Duodenal mucosa (tissue), 2 donors: ENCODE results near the gene TMEM11.

Experiments used
- H3K27ac ChIP-seq: one replicate; pipeline ENCODE4 v1.7.0; 2013; ENCODE audit warnings: low read depth, low read length
- H3K27me3 ChIP-seq, 2 donors: one replicate each; pipeline ENCODE4 v1.7.0; 2013; ENCODE audit warnings: low read length in 2 of 2, control low read depth in 1 of 2; ENCODE audit not compliant: insufficient read depth in 2 of 2, control insufficient read depth in 1 of 2
- H3K36me3 ChIP-seq, 2 donors: one replicate each; pipeline ENCODE4 v1.7.0; 2013; ENCODE audit warnings: low read length in 2 of 2, control low read depth in 1 of 2; ENCODE audit not compliant: insufficient read depth in 2 of 2, control insufficient read depth in 1 of 2
- H3K4me1 ChIP-seq, 2 donors: one replicate each; pipeline ENCODE4 v1.7.0; 2013; ENCODE audit warnings: low read length in 2 of 2, control low read depth in 1 of 2; ENCODE audit not compliant: insufficient read depth in 2 of 2, control insufficient read depth in 1 of 2
- H3K4me3 ChIP-seq, 2 donors: one replicate each; pipeline ENCODE4 v1.7.0; 2013; ENCODE audit warnings: low read length in 2 of 2, low read depth in 1 of 2
- H3K9ac ChIP-seq, 2 donors: one replicate each; pipeline ENCODE4 v1.7.0; 2013; ENCODE audit warnings: low read length in 2 of 2, low read depth in 1 of 2
- H3K9me3 ChIP-seq, 2 donors: one replicate each; pipeline ENCODE4 v1.7.0; 2013; ENCODE audit warnings: low read length in 2 of 2, control low read depth in 1 of 2; ENCODE audit not compliant: control insufficient read depth in 1 of 2

The TMEM11 gene

GRCh38 chr17:21249920-21250703 is 36.2 kb upstream of the TMEM11 start:
- Histone ChIP-seq H3K27ac (no peak overlapping the region), H3K36me3 (no peaks in the 10 kb centered on the region), H3K4me1 (peaks cover 9 to 17% of the 10 kb centered on the region in 2 donors), H3K4me3 (no peak overlapping the region), H3K9me3 (no peaks in the 10 kb centered on the region), H3K9ac (no peak overlapping the region), H3K27me3 (no peaks in the 10 kb centered on the region)

GRCh38 chr17:21249086-21249795 is 35.3 kb upstream of the TMEM11 start:
- Histone ChIP-seq H3K9me3 (no peaks in the 10 kb centered on the region), H3K36me3 (no peaks in the 10 kb centered on the region), H3K4me3 (no peak overlapping the region), H3K27ac (no peak overlapping the region), H3K4me1 (peaks cover 9 to 17% of the 10 kb centered on the region in 2 donors), H3K27me3 (no peaks in the 10 kb centered on the region), H3K9ac (no peak overlapping the region)

DNA sequence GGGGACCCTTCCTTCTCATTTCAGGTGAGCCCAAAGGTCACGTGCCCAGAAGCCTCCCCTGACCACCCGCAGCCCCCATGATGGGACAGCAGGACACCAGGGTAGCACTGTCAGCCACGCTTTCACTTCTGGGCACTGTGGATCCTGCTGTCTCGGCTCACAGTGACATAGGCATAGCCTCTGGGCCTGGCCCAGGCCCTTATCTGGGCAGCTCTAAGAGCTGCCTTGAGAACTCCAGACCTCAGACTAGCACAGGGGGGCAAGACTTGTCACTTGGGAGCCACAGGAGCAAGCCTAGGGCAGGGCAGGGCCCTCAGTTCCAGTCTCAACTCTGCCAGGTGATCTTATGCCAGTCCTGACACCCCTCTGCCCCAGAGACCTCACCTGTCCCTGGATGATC is 34.5 kb upstream of the TMEM11 start:
- no peak overlapping the region for H3K9ac ChIP-seq
- no peaks in the 10 kb centered on the region for H3K27me3 ChIP-seq
- no peaks in the 10 kb centered on the region for H3K36me3 ChIP-seq
- H3K27ac ChIP-seq = no peak overlapping the region
- H3K4me1 ChIP-seq = peaks cover 4 to 15% of the 10 kb centered on the region in 2 donors
- H3K9me3 ChIP-seq = no peaks in the 10 kb centered on the region
- no peak overlapping the region for H3K4me3 ChIP-seq

GRCh38 chr17:21247552-21248258 is 33.7 kb upstream of the TMEM11 start:
- H3K4me1 ChIP-seq = peaks cover 4 to 15% of the 10 kb centered on the region in 2 donors
- H3K27ac ChIP-seq = no peak overlapping the region
- H3K27me3 ChIP-seq = no peaks in the 10 kb centered on the region
- no peak overlapping the region for H3K4me3 ChIP-seq
- H3K36me3 ChIP-seq = no peaks in the 10 kb centered on the region
- H3K9ac ChIP-seq = no peak overlapping the region
- H3K9me3 ChIP-seq = no peaks in the 10 kb centered on the region

DNA sequence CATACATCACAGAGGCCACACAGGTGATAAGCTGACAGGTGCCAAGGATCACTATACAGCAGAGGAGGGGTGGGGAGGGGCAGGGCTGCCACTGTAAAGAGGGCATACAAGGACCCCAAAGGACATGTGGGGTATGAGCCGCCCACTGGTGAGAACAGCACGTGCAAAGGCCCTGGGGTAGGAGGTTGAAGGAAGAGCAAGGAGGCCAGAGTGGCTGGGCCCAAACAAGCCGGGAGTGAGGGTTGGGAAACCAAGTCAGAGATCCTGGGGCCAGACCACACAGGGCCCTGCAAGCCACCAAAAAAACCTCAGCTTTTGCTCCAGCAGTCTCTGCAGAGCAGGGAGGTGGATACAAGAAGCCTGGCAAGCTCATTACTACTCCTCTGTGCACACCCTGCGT is 32.7 kb upstream of the TMEM11 start:
- Histone ChIP-seq H3K4me3 (no peak overlapping the region), H3K27ac (no peak overlapping the region), H3K36me3 (no peaks in the 10 kb centered on the region), H3K9ac (no peak overlapping the region), H3K4me1 (peaks cover 0 to 6% of the 10 kb centered on the region in 2 donors), H3K9me3 (no peaks in the 10 kb centered on the region), H3K27me3 (no peaks in the 10 kb centered on the region)

DNA sequence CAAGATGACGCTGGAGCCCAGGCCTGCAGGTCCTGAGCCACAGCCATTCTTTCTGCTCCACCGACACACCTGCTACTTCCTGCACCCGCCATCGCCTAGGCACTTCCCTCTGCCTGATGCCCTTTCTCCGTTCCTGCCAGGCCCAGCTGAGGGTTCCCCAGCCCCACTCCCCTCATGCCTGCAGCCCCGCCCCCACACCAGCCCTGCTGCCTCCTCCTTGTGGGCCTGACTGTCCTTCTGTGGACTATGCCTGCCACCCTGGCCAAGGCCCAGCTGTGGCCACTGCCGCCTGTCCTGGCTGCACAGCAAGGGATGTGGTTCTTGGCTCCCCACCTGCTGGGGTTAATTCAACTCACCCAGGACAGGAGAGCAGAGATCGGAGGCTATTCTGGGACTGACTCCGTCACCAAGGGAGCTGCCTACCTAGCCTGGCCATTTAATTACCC is 31.7 kb upstream of the TMEM11 start:
- Histone ChIP-seq H3K27me3 (no peaks in the 10 kb centered on the region), H3K9me3 (no peaks in the 10 kb centered on the region), H3K9ac (no peak overlapping the region), H3K36me3 (no peaks in the 10 kb centered on the region), H3K4me1 (peaks cover 0 to 5% of the 10 kb centered on the region in 2 donors), H3K27ac (no peak overlapping the region), H3K4me3 (no peak overlapping the region)

GRCh38 chr17:21243516-21244303 is 29.7 kb upstream of the TMEM11 start:
- Histone ChIP-seq H3K36me3 (no peaks in the 10 kb centered on the region), H3K9ac (no peak overlapping the region), H3K9me3 (no peaks in the 10 kb centered on the region), H3K4me3 (no peak overlapping the region), H3K27ac (no peak overlapping the region), H3K4me1 (peaks cover 0 to 5% of the 10 kb centered on the region in 2 donors), H3K27me3 (no peaks in the 10 kb centered on the region)

GRCh38 chr17:21242780-21243515 is 29.0 kb upstream of the TMEM11 start:
- no peak overlapping the region for H3K4me3 ChIP-seq
- H3K27me3 ChIP-seq = no peaks in the 10 kb centered on the region
- H3K27ac ChIP-seq = no peak overlapping the region
- H3K9me3 ChIP-seq = no peaks in the 10 kb centered on the region
- H3K36me3 ChIP-seq = no peaks in the 10 kb centered on the region
- H3K9ac ChIP-seq = no peak overlapping the region
- peaks cover 0 to 5% of the 10 kb centered on the region in 2 donors for H3K4me1 ChIP-seq

- H3K4me1 ChIP-seq = peaks cover 0 to 5% of the 10 kb centered on the region in 2 donors
- H3K27ac ChIP-seq = no peak overlapping the region
- no peak overlapping the region for H3K4me3 ChIP-seq
- H3K9ac ChIP-seq = no peak overlapping the region
- H3K9me3 ChIP-seq = no peaks in the 10 kb centered on the region
- no peaks in the 10 kb centered on the region for H3K27me3 ChIP-seq
- H3K36me3 ChIP-seq = no peaks in the 10 kb centered on the region
Observed at GRCh38 chr17:21242026-21242697, 28.2 kb upstream of the TMEM11 start.
